ENCODE results near the gene TWF2.
"Not testable (repeated sequence)": the region's sequence is repeated elsewhere in the genome, so short reads cannot be mapped to it uniquely, and the experiment has no call there.

The TWF2 gene

GRCh38 chr3:52238761-52239701 is at the start of gene TWF2:
Gene TWF2 (minus strand): TSS chr3:52239158. CDS start chr3:52239016, 142 bp downstream.
- DNase-seq = peak; percentile 85

GRCh38 chr3:52288674-52289073 is 49.7 kb upstream of the TWF2 start:
- no peak for DNase-seq

- DNase-seq = no peak
Observed at GRCh38 chr3:52286777-52287110, 47.8 kb upstream of the TWF2 start.

DNA sequence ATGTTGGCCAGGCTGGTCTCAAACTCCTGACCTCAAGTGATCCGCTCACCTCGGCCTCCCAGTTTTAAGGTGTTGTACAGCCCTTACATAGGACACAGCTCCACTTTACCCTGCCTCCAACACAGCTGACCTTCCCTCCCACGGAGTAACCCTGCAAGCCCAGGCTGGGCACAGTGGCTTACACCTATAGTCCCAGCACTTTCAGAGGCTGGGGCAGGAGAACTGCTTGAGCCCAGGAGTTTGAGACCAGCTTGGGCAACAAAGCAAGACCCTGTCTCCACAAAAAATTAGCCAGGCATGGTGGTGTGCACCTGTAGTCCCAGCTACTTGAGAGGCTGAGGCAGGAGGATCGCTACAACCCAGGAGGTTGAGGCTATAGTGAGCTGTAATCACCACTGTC is 45.1 kb upstream of the TWF2 start:
- not testable (repeated sequence) for DNase-seq

DNA sequence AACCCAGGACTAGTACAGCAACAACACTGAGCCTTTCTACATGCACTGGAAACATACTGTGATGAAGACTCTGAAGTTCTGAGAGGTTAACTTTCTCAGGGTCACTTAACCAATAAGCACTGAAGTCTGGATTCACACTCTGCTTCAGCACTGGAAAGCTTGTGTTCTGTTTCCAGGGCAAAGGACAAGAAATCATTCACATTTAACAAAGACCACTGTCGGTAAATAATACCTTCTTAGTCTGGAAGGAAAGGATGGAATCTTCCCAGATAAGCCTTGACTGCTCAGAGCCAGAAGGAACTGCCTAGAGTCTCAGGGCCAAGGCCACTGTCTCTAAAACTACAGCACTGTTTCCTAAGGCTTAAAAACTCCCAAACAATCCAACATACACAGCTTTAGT is 44.3 kb upstream of the TWF2 start:
- no peak for DNase-seq

- DNase-seq = no peak
Observed at GRCh38 chr3:52281981-52282801, 43.2 kb upstream of the TWF2 start.

- DNase-seq = no peak
Observed at GRCh38 chr3:52280050-52280461, 41.1 kb upstream of the TWF2 start.

GRCh38 chr3:52279596-52279995 is 40.6 kb upstream of the TWF2 start:
- no peak for DNase-seq

- peak; percentile 97 for DNase-seq
Observed at GRCh38 chr3:52278510-52279069, 39.6 kb upstream of the TWF2 start, which contains the start of gene WDR82. Gene WDR82 (minus strand): TSS chr3:52278649. CDS start chr3:52278361, 288 bp downstream.

DNA sequence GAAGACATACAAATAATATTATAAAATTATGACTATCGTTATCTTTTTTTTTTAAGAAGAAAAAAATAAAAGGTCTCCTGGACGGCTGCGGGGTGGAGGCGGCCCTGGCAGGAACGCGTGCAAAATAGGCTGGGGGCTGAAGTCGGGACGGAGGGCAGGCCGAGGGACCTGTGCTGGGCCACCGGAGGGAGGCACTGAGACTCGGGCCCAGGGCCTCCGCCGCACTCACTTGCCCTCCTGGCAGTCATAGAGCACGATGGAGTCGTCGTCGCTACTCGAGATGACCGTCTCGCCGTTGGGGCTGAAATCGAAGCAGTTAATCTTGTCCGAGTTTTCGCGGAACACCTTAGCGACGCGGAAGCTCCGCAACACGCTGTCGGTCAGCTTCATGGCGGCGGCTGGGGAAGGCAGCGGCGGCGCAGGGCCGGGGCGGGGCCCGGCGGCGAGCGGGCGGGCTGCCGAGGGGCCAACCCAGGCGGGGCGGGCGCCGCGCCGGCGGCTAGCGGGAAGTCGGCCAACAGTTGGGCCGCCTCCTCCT is 39.1 kb upstream of the TWF2 start:
- peak; percentile 40 for DNase-seq

GRCh38 chr3:52277071-52277964 is 38.4 kb upstream of the TWF2 start:
- peak; percentile 64 for DNase-seq

- DNase-seq = not testable (repeated sequence)
Observed at GRCh38 chr3:52274781-52275180, 35.8 kb upstream of the TWF2 start.

- DNase-seq = no peak
Observed at GRCh38 chr3:52272831-52273230, 33.9 kb upstream of the TWF2 start.

DNA sequence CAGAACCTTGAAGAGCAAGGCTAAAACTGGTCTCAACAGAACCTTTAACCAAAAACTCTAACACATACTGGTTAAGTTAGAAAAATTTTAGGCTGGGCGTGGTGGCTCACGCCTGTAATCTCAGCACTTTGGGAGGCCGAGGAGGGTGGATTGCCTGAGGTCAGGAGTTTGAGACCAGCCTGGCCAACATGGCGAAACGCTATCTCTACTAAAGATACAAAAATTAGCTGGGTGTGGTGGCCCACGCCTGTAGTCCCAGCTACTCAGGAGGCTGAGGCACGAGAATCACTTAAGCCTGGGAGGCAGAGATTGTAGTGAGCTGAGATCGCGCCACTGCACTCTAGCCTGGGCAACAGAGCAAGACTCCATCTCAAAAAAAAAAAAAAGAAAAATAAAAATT is 33.2 kb upstream of the TWF2 start:
- DNase-seq = not testable (repeated sequence)

GRCh38 chr3:52270252-52270754 is 31.3 kb upstream of the TWF2 start:
- no peak for DNase-seq

- no peak for DNase-seq
Observed at GRCh38 chr3:52269776-52270175, 30.8 kb upstream of the TWF2 start.

- peak; percentile 47 for DNase-seq
Observed at GRCh38 chr3:52268036-52268435, 29.1 kb upstream of the TWF2 start.

GRCh38 chr3:52265387-52265786 is 26.4 kb upstream of the TWF2 start:
- no peak for DNase-seq

DNA sequence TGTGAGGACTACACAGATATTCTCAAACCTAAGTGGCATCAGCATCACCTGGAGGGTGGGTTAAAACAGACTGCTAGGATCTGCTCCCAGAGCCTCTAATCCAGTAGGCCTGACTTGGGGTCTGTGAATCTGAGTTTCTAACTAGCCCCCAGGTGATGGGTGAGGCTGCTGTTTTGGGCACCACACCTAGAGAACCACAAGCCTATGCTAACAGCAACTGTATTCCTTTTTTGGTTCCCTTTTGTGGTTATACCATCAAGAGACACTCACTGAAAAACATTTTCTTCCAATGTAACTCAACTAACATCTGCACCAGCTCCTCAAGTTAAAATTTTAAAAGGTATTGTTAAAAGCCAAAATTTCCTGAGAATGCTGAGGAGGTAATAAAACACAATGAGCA is 23.5 kb upstream of the TWF2 start:
- no peak for DNase-seq

DNA sequence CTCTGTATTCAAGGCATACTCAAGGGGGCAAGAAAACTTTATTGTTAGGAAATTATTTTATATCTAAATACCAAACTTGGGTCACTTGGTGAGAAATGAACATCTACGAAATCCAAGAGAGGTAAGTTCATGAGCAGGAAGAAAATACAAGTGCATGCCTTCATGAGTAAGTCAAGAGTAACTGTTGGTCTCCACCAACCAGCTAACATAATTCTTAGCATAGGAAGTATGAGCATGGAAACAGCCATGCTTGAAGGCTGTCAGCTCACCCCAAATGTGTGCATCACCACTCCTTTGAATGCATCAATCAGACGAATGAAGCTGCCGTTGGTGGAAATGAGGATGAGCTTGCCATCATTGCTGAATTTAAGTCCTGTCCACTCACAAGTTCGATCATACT is 20.5 kb upstream of the TWF2 start:
- DNase-seq = no peak

- no peak for DNase-seq
Observed at GRCh38 chr3:52259035-52259434, 20.1 kb upstream of the TWF2 start.

DNA sequence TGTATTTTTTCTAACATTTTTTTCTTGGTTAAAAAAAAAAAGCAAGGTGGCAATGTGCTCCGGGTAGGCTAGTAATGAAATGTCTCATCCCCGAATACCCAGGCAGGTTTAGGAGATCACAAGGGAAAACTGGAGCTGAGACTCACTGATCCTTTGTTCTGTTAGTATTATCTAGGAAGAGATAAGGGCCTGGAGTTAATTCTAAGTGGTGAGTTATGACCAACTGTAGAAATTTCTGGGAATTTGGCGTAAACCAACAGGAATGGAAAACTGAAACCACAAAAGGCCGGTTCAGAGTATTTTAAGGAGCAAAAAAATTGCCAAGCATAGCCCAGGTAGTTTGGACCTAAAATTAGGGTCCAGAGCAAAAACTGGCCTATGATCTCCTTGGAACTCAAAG is 19.0 kb upstream of the TWF2 start:
- no peak for DNase-seq

All from activated T-cell treated with anti-CD3 and anti-CD28 coated beads for 4 hours (primary cell).